ENCODE results near the gene VMAC. TPM values are rescaled to one million over a fixed set of nuclear protein-coding genes. Genes with fewer than 3 reads are reported as not detected.
A peak's percentile ranks its signal among the peaks of the same experiment; 100 is the strongest.

Gene VMAC
- total and polyA plus RNA-seq, 9 of the 15 experiments (the other 6 are each of a cell fraction or from before 2014, with no cell fraction given), result 0.03 to 3.4 (median 1.1) TPM

GRCh38 chr19:5953030-5953589 is 48.4 kb downstream of the VMAC start:
- H3K27ac ChIP-seq (ENCODE audit: extremely low read depth, low read depth, low read length), result peak overlapping the region; percentile 70
- H3K9ac ChIP-seq (ENCODE audit: insufficient read depth in 1 of 2, low read depth in 2 of 2, low read length in 2 of 2), result peak overlapping the region in 1 of 2 experiments; percentile 65; a peak in 2 of 4 replicates
- peaks cover 20% of the 10 kb centered on the region; the same call in 1 of the 2 replicates for H4K20me1 ChIP-seq (replicated peaks; ENCODE audit: control insufficient read depth, insufficient read depth, low read length)
- peaks cover 53% of the 10 kb centered on the region for H3K36me3 ChIP-seq (ENCODE audit: control insufficient read depth, insufficient read depth, low read length)
- intact Hi-C loops (cut with micrococcal nuclease), result no loop called here
- FAIRE-seq, result peak; percentile 52
- H3K79me2 ChIP-seq (ENCODE audit: control insufficient read depth, insufficient read depth, low read length), result peaks cover 96% of the 10 kb centered on the region
- in situ Hi-C loops (cut with MboI), result no loop called here
- ChIA-PET CTCF (ENCODE audit: low intra/inter-chr PET ratio) (no interaction called here), POLR2A (interaction anchor here (0.5 to 4.7 kb wide), 4 partner anchors 9 to 100 kb away, joined by 3 to 41 read pairs (median 4); no protein-coding TSS in a partner anchor)
- H3K9me3 ChIP-seq (replicated peaks; ENCODE audit: control insufficient read depth, insufficient read depth, low read depth, low read length), result no peaks in the 10 kb centered on the region
- BruUV-seq (replicated peaks), result no TSS peak
- ATAC-seq, result no peak
- no peak for DNase-seq (ENCODE audit: extremely low read depth in 1 of 4, low spot score in 3 of 4)
- H3K27me3 ChIP-seq (ENCODE audit: control insufficient read depth in 2 of 2, insufficient read depth in 2 of 2, low read length in 2 of 2), result no peaks in the 10 kb centered on the region
- no peak overlapping the region for H2AFZ ChIP-seq (ENCODE audit: low read depth, low read length)
- no peaks in the 10 kb centered on the region for H3K9me1 ChIP-seq (ENCODE audit: control insufficient read depth, insufficient read depth, low read length)
- H3K4me2 ChIP-seq (ENCODE audit: insufficient read depth, low read length), result peak overlapping the region; percentile 71; the same call in 1 of the 2 replicates
- WGBS (ENCODE audit: insufficient coverage, low coverage, missing lambda C conversion rate), result 29% methylated on average over 5 of the region's 5 CpGs
- peaks cover 37 to 46% of the 10 kb centered on the region in 2 experiments for H3K4me1 ChIP-seq (replicated peaks in 1 of 2; ENCODE audit: control insufficient read depth in 2 of 2, insufficient read depth in 2 of 2, low read length in 2 of 2)
- no peak overlapping the region for H3K4me3 ChIP-seq
- TF ChIP-seq GABPA (tag; conservative IDR thresholded peaks at IDR 0.05; ENCODE audit: low read depth) (peak; percentile 76), LEF1 (IDR thresholded peaks at IDR 0.05) (no peak), ZNF695 (CRISPR knock-in tag; IDR thresholded peaks at IDR 0.05) (no peak), IRF9 (tag; IDR thresholded peaks at IDR 0.05) (peak; percentile 29; the same call in 1 of the 2 replicates), SPI1 (IDR thresholded peaks at IDR 0.05; ENCODE audit: borderline replicate concordance, low read depth, low read length) (peak; percentile 55; the same call in 1 of the 2 replicates), PHF21A (IDR thresholded peaks at IDR 0.05; ENCODE audit: borderline replicate concordance, low read depth) (no peak), CXXC5 (CRISPR knock-in tag; IDR thresholded peaks at IDR 0.05) (no peak; the same call in 1 of the 2 replicates), BHLHE40 (IDR thresholded peaks at IDR 0.05; ENCODE audit: low read length) (no peak), BRD4 (IDR thresholded peaks at IDR 0.05) (peak; percentile 32; the same call in 1 of the 2 replicates), CBFA2T2 (conservative IDR thresholded peaks at IDR 0.05) (no peak), RBM14 (IDR thresholded peaks at IDR 0.05; ENCODE audit: borderline replicate concordance, insufficient read depth, low read depth, low read length) (no peak), ZNF766 (CRISPR knock-in tag; conservative IDR thresholded peaks at IDR 0.05) (peak; percentile 59; the same call in 1 of the 2 replicates), PKNOX1 (IDR thresholded peaks at IDR 0.05) (no peak), EP400 (IDR thresholded peaks at IDR 0.05) (peak; percentile 38), HNRNPH1 (optimal IDR thresholded peaks at IDR 0.05; ENCODE audit: low read depth, low read length) (no peak), ETV1 (tag; conservative IDR thresholded peaks at IDR 0.05; ENCODE audit: low read depth) (peak; percentile 53; the same call in 1 of the 2 replicates), ATF7 (IDR thresholded peaks at IDR 0.05) (peak; percentile 60; the same call in 1 of the 2 replicates), ETS1 (conservative IDR thresholded peaks at IDR 0.05; ENCODE audit: control insufficient read depth, low read depth, low read length) (no peak)
